ENCODE results near the gene POU5F1.
"Not testable (repeated sequence)": the region's sequence is repeated elsewhere in the genome, so short reads cannot be mapped to it uniquely, and the experiment has no call there.

POU5F1 gene

DNA sequence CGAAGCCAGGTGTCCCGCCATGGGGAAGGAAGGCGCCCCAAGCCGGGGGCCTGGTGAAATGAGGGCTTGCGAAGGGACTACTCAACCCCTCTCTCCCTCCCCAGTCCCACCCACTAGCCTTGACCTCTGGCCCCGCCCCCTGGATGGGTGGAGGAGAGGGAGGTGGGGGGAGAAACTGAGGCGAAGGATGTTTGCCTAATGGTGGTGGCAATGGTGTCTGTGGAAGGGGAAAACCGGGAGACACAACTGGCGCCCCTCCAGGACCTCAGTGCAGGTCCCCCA lies at the start of gene POU5F1:
TSS of gene POU5F1 (minus strand) at position 83 of the 282 bp plus-strand sequence. CDS start at position 21, 62 bp downstream.
- DNase-seq (ENCODE audit: low read depth), result no peak

DNA sequence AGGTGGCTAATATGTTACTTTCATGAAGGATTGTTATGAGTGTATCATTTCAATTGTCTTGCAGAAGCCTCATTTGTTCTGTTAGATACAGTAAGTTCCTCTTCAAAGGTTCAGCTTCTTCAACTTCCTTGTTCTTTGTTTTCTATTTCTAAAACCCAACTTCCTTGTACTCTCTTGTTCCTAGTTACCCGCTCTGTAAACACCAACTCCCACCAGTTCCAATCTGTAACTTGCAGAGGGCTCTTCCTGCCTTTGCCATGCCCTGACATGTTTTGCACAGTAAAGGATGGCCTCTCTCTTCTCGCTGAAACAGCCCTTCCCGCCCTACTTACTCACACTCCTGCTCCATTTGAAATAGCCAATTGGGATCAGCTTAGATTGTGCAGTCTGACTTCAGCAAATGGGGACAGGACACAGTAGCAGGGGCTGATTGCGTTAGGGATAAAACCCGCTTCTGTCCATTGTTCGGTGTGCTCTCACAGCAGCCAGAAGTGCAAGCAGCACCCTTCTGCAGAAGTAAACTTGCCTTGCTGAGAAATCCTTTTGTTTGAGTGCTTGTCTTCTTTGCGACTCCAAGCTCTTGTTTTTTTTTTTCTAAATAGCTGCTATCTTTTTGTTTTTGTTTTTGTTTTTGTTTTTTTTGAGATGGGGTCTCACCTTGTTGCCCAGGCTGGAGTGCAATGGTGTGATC lies 45.9 kb upstream of the POU5F1 start:
- no peak for DNase-seq (ENCODE audit: low read depth)

DNA sequence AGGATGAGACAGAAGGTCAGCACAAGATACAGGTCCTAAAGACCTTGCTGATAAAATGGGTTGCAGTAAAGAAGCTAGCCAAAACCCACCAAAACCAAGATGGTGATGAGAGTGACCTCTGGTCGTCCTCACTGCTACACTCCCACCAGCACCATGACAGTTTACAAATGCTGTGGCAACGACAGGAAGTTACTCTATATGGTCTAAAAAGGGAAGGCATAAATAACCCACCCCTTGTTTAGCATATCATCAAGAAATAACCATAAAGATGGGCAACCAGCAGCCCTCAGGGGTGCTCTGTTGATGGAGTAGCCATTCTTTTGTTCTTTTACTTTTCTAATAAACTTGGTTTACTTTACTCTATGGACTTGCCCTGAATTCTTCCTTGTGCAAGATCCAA lies 44.7 kb upstream of the POU5F1 start:
- not testable (repeated sequence) for DNase-seq (ENCODE audit: low read depth)

- no peak for DNase-seq (ENCODE audit: low read depth)
These were observed 44.0 kb upstream of the POU5F1 start for GRCh38 chr6:31214516-31214915.

- no peak for DNase-seq (ENCODE audit: low read depth)
These were observed 40.5 kb upstream of the POU5F1 start for GRCh38 chr6:31210741-31211532.

- no peak for DNase-seq (ENCODE audit: low read depth)
These were observed 39.6 kb upstream of the POU5F1 start for GRCh38 chr6:31210123-31210522.

DNA sequence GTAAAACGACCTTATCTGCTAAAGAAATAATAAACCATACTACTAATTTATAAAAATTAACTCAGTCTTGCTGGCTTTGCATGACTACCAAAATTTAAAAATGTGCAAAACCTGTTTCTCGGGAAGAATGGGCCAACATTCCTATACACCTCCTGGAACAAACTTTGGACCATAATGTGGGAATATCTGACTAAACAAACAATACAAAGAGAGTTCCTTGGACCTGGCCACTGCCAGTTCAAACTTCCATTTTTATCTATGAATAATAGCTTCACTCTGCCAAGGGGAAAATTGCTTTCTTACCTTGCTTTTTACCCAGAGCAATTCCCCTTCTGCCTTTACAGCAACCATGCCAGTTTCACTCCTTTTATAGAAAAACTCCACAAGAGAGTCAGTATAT lies 38.7 kb upstream of the POU5F1 start:
- no peak for DNase-seq (ENCODE audit: low read depth)

DNA sequence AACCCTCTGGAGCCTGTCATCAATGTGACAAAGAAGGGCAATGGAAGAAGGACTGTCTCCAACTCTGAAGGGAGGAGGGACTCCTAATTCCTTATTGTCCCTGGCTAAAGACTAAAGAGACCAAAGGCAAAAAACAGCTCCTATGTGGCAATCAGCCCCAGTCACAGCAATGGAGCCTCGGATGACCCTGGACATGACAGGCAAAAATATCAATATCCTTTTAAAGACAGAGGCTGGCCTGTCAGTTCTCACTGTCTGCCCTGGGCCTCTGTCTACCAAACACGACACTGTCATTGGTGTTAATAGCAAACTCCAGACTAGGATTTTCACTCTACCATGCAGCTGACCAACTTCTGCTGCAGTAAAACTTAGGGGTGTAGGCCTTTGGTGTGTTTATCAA lies 38.0 kb upstream of the POU5F1 start:
- DNase-seq (ENCODE audit: low read depth), result no peak

DNA sequence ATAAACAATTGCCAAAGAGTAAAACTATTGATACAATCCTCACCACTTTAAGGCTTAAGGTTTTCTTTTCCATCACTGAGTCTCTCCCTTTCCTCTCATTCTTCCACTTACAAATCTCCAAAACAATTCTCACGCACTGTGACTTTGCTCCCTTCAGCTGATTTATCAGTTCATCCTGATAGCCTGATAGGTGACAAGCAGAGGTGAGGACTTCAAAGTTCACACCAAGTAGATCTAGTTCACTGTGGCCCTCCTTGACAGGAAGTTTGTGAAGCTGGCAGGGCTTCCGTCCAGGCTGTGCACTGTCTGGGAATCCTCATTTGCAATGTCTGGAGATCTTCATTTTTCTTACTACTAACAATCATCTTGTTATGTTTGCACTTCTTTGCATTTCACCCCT lies 35.2 kb upstream of the POU5F1 start:
- no peak for DNase-seq (ENCODE audit: low read depth)

GRCh38 chr6:31204751-31205145 lies 34.3 kb upstream of the POU5F1 start:
- DNase-seq (ENCODE audit: low read depth), result no peak

DNA sequence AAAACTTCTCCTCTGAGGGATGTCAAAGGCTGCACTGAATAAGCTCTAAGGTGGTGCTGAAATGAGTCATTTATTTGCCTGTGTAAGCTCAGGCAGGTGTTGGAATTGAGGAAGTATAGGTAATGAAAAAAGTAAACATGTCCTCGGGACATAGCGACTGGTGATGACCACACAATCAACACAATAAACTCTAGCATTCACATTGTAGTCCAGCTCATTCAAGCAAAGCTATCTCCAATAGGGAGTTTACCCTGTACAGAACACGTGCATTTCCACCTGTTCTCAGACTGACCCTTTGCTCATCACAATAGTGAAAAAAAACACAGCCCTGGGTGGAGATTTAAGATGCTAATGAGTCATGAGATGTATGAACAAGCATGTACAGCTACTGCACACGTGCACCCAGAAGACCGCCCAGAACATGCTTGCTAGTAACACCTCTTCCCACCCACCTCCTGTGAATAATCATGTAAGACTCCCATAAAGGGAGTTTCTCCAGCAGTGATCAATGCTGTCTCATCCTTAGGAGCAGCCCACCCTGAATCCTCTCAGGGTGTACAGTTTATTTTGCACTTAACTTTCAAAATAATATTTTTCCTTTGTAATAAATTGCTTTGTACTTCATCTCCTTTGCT lies 33.0 kb upstream of the POU5F1 start:
- DNase-seq (ENCODE audit: low read depth), result peak; percentile 58

DNA sequence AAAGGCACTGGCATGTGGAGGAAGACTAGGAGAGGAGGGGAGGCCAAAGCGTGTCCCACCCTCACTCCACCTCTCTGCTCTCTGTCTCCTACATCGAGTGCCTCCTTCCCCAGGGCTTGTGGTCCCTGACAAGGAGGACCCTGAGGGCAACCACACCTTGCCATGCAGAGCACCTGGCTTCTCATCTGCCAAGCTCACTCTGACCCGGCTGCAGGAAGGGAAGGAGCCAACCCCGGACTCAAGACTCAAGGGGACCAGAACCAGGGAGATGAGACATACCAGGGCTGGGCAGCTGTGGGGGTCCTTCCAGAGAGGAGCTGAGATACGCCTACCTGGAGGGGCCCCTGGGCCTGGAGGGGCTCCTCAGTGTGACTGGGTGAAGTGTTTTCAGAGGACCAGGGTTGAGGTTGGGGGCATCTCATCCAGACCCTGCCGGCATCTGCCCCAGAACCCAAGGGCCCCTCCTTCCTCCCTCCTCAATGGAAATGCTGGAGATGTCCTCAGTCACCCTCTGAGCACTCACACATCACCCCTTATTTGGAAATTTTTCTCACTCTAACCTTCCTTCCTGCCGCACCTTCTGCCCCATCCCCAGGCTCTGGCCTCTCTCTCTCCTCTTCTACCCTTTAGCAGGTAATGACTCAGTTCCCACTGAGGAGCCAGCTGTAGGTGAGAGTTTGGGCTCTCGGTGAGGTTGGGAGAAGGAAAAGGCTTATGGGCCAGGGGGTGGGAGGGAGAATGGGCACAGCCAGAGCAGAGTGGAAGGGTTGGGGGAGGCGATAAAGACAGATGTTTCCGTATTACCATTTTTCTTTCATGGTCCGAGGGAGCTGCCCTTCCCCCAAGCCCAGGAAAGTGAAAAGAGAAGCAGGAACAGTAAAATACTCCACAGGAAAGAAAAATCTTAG lies 32.0 kb upstream of the POU5F1 start:
- no peak for DNase-seq (ENCODE audit: low read depth)

GRCh38 chr6:31199105-31199452 lies 28.6 kb upstream of the POU5F1 start:
- not testable (repeated sequence) for DNase-seq (ENCODE audit: low read depth)

DNA sequence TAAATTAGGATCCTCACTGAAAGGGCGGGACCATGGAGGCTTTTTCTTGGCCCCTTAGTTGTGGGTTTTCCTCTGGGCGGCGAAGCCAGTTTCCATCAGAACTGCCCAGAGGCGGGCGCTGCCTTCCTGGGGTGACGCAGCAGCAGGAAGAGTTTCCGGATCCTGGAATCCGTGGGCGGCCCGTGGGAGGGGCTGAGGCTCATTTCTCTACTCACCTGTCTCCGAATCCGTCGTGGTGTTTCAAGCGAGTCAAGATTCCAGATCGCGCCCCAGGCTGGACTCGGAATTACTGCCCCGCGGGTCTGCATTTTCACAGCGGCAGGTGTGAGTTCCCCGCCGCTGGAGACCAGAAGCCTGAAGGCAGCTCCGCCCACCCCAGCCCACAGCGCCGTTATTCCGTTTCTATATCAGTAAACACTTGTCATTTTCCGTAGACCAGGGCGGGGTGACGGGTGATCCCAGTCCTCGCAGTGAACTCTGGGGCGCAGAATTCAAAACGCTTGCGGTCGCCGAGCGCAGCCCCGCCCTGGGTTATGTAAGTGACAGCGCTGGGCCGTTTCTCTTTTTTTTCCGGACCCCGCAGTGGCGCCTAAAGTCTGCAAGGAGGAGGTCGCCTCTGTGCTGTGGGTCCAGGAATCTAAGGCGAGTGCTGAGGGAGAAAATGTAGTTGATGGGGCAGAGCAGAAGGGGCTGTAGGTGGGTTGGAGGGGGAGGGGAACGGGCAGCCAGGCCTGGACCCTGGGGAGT lies 27.2 kb upstream of the POU5F1 start:
- peak; percentile 87 for DNase-seq (ENCODE audit: low read depth)

- not testable (repeated sequence) for DNase-seq (ENCODE audit: low read depth)
These were observed 26.0 kb upstream of the POU5F1 start for GRCh38 chr6:31196251-31197022.

DNA sequence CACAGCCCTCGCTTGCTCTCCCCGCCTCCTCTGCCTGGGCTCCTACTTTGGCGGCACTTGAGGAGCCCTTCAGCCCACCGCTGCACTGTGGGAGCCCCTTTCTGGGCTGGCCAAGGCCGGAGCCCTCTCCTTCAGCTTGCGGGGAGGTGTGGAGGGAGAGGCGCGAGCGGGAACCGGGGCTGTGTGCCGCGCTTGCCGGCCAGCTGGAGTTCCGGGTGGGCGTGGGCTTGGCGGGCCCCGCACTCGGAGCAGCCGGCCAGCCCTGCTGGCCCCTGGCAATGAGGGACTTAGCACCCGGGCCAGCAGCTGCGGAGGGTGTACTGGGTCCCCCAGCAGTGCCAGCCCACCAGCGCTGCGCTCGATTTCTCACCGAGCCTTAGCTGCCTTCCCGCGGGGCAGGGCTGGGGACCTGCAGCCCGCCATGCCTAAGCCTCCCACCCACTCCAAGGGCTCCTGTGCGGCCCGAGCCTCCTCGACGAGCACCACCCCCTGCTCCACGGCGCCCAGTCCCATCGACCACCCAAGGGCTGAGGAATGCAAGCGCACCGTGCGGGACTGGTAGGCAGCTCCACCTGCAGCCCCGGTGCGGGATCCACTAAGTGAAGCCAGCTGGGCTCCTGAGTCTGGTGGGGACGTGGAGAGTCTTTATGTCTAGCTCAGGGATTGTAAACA lies 25.0 kb upstream of the POU5F1 start:
- not testable (repeated sequence) for DNase-seq (ENCODE audit: low read depth)

DNA sequence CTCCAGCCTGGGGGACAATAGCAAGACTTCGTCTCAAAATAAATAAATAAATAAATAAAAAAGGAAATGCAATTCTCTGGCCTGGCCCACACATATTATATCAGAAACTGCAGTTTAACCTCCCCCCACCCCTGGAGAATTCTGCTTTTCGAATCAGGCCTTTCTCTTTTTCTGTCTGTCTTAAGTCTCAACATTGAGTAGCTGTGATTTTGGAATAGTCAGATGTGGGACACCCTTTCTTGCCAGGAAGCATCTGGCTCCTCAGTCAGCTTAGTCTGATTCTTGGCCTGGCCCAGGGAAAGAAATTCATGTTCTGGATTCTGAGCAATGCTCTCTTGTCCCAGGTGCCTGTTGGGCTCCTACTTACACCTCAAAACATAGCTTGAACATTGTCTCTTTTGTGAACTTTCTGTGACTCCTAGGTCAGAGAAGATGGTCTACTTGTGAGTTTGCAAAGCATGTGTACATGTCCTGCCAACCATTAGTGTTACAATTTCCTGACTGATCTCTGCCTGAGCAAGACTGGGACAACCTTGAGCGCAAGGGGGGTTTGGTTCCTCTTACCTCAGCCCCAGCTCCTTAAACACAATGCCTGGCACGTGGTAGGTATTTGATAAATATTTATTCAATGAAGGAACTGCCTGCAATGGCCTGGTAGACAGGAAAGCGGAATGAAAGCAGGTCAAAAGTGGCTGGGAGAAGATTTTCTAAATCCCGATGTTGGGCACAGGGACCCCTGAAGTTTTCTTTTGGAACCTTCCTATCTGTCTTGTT lies 23.8 kb upstream of the POU5F1 start:
- DNase-seq (ENCODE audit: low read depth), result no peak

- no peak for DNase-seq (ENCODE audit: low read depth)
These were observed 22.7 kb upstream of the POU5F1 start for GRCh38 chr6:31193206-31193605.

DNA sequence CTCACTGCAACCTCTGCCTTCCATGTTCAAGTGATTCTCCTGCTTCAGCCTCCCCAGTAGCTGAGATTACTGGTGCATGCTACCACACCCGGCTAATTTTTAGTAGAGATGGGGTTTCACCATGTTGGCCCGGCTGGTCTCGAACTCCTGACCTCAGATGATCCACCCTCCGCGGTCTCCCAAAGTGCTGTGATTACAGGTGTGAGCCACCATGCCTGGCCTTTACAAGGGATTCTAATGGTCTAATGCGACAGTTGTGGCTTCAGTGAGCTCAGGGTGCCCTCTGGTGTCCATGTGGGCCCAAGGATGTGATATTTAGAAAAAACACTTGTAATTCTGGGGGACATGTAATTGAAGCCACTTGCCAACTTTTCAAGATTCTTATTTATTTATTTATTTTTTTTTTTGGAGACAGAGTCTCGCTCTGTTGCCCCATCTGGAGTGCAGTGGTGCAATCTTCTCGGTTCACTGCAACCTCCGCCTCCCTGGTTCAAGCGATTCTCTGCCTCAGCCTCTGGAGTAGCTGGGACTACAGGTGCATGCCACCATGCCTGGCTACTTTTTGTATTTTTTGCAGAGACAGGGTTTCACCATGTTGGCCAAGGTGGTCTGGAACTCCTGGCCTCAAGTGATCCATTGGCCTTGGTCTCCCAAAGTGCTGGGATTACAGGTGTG lies 22.1 kb upstream of the POU5F1 start:
- DNase-seq (ENCODE audit: low read depth), result not testable (repeated sequence)

Measured in activated T-cell treated with anti-CD3 and anti-CD28 coated beads for 48 hours (primary cell).